22Rv1 (cell line): ENCODE measurements around the gene RAB42.
"Not testable (repeated sequence)": the region's sequence is repeated elsewhere in the genome, so short reads cannot be mapped to it uniquely, and the experiment has no call there.

ENCODE experiments used
- H3K27ac ChIP-seq: fragments of 450-650 bp; 2 replicates; pipeline ENCODE4 v1.5.1; 2017
- ZFX ChIP-seq: fragments of 450-650 bp; IDR thresholded peaks from 2 replicates; pipeline ENCODE4 v1.6.1; 2017; ENCODE audit warnings: antibody characterized with exemption, borderline replicate concordance
- TF ChIP-seq, protein P1 (sequence below): fragments of 450-650 bp; IDR thresholded peaks from 2 replicates; pipeline ENCODE4 v1.5.1; 2017; ENCODE audit warnings: mild to moderate bottlenecking

Gene RAB42

DNA sequence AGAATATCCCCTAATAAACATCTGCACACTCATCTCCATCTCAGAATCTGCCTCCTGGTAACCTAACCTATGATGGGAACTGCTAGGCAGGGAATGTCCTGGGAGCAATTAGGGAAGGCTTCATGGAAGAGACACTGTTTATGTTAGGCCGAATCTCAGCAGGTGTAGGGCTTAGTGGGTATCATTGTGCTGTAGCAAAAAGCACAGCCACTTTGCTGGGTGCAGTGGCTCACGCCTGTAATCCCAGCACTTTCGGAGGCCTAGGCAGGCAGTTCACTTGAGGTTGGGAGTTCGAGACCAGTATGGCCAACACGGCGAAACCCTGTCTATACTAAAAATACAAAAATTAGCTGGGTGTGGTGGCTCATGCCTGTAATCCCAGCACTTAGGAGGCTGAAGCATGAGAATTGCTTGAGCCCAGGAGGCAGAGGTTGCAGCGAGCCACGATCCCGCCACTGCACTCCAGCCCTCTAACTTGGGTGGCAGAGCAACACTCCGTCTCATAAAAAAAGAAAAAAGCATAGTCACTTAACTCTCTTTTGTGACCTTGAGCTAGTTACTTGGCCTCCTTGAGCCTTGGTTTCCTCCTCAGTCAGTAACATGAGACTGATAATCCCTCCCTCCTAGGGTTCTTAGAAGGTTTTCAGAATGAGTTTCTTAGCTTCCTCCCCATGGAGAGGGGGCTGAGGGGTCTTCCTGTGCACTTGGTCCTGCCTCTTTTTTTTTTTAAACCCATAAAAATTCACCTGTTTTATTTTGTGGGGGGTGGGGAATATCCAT lies 3.5 kb downstream of the RAB42 start:
- TF ChIP-seq ZFX, result no peak
- TF ChIP-seq, protein P1, sequence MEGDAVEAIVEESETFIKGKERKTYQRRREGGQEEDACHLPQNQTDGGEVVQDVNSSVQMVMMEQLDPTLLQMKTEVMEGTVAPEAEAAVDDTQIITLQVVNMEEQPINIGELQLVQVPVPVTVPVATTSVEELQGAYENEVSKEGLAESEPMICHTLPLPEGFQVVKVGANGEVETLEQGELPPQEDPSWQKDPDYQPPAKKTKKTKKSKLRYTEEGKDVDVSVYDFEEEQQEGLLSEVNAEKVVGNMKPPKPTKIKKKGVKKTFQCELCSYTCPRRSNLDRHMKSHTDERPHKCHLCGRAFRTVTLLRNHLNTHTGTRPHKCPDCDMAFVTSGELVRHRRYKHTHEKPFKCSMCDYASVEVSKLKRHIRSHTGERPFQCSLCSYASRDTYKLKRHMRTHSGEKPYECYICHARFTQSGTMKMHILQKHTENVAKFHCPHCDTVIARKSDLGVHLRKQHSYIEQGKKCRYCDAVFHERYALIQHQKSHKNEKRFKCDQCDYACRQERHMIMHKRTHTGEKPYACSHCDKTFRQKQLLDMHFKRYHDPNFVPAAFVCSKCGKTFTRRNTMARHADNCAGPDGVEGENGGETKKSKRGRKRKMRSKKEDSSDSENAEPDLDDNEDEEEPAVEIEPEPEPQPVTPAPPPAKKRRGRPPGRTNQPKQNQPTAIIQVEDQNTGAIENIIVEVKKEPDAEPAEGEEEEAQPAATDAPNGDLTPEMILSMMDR, result no peak
- no peak overlapping the region for H3K27ac ChIP-seq

DNA sequence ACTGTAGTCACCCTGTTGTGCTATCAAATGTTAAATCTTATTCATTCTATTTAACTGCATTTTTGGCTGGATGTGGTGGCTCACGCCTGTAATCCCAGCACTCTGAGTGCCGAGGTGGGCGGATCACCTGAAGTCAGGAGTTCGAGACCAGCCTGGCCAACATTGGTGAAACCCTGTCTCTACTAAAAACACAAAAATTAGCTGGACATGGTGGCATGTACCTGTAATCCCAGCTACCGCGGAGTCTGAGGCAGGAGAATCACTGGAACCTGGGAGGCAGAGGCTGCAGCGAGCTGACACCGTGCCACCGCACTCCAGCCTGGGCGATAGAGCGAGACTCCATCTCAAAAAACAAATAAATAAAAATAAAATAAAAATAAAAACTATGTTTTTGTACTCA lies 4.2 kb downstream of the RAB42 start:
- H3K27ac ChIP-seq, result not testable (repeated sequence)

DNA sequence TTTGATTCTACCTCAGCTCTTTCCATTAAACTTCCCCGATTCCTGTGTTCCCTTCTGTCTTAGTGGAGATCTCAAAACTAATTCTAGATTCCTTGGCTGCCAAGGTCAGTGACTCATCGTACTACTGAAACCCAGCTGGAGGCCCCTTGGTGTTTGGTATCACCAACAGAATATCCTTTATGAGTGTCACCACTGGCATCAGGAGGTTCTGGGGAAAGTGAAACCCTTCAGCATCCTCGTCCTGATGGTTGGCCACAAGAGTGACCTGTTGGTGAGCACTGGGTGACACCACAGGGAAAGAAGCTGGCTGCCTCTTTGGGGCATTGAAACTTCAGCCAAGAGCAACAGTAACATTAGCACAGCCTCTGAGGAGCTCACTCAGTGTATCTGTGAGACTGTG lies 9.6 kb downstream of the RAB42 start:
- TF ChIP-seq, protein P1, result no peak
- TF ChIP-seq ZFX, result no peak
- no peak overlapping the region for H3K27ac ChIP-seq

DNA sequence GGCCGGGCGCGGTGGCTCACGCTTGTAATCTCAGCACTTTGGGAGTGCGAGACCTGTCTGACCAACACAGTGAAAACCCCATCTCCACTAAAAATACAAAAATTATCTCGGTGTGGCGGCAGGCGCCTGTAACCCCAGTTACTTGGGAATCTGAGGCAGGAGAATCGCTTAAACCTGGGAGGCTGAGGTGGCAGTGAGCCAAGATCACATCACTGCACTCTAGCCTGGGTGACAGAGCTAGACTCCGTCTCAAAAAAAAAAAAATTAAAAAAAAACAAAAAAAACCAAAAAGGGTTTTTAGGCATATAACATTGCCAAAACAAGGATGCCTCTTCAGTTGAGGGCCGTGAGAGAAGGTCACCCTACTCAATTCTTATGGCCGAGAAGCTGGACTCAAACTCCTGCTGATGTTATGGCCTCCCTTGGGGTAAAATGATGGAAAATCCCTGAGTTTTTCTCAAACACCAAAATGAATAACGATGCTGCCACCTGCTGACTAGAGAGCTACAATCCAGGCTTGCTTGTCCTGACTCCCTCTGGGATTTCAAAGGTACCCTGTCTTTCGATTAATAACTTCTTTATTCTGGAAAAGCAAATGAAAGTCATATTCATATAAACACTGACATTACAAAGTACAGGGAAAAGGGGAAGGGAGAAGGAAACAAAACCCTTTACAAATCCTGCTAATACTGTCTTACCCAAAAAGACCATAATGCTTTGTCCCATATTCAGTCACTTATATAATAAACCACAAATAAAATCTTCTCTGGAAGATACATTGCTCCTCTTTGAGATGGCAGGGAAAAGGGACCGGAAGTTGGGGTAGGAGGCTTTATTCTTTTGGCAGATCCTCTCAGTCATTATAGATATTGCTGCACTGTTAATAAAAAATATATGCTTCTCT lies 10.7 kb downstream of the RAB42 start:
- H3K27ac ChIP-seq, result no peak overlapping the region

GRCh38 chr1:28604411-28604810 lies 12.3 kb downstream of the RAB42 start:
- H3K27ac ChIP-seq, result no peak overlapping the region

More for the DNA sequence above, 10.7 kb downstream of the RAB42 start:
- TF ChIP-seq, protein P1, result peak; percentile 61
- no peak for TF ChIP-seq ZFX

GRCh38 chr1:28604962-28605361 lies 12.9 kb downstream of the RAB42 start:
- no peak overlapping the region for H3K27ac ChIP-seq
- no peak for TF ChIP-seq ZFX
- TF ChIP-seq, protein P1, result no peak

More at GRCh38 chr1:28604411-28604810, 12.3 kb downstream of the RAB42 start:
- TF ChIP-seq ZFX, result no peak
- TF ChIP-seq, protein P1, result no peak

DNA sequence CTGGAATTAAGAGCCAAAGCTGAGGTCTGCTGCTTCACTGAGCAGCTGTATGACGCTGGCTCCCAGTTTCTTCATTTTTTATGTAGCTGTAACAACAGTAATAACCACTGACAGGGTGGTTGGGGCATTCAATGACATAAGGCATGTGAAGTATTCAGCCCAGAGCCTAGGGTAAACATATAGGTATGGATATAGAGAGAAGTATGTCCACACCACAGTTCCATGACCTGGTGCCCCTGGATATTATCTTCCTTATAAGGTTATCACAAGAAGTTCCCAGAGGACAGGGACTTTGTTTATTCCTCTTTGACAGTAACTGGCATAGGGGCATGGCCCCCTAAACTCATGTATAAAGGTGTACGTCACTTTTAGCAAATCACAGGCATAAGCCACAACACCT lies 14.7 kb downstream of the RAB42 start:
- TF ChIP-seq, protein P1, result no peak
- no peak for TF ChIP-seq ZFX
- H3K27ac ChIP-seq, result no peak overlapping the region
